ENCODE data around the gene CNOT3. TPM values are rescaled to one million over a fixed set of nuclear protein-coding genes. Genes with fewer than 3 reads are reported as not detected.
A peak's percentile ranks its signal among the peaks of the same experiment; 100 is the strongest.

Gene CNOT3
- total RNA-seq, 1 experiment from 2014 or later, result 91.2 TPM

DNA sequence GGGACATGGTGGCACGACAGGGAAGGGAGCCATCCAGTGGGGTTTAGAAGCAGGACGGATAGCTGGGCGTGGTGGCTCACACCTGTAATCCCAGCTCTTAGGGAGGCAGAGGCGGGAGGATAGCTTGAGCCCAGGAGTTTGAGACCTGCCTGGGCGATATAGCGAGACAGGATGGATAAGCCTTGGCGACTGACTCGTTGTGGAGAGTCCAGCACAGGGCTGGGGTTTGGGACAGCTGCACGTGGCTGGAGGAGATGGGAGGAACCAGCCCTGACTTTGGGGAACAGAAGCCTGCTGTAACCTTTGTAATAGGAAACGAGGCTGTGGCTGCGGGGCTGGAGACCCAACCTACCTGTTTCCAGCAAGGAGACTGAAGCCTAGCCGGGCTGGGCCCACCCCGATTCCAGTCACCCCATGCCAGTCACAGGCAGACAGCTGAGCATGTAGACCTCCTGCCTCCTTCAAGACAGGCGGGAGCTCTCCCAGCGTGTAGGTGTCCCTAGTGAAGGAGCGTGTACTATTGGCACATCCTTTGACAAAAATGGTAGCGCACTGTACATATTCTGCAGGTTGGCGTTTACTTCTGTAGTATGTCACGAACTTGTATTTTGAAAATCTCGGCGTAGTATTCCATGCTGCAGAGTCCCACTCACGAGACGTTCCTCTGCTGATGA is 13.9 kb downstream of the CNOT3 start:
- Histone ChIP-seq H2BK120ac (ENCODE audit: low read depth, low read length, poor library complexity, severe bottlenecking) (no peak overlapping the region), H4K20me1 (ENCODE audit: control insufficient read depth, insufficient read depth, insufficient read length) (no peaks in the 10 kb centered on the region), H4K8ac (replicated peaks; ENCODE audit: insufficient read length, low read depth, low read length) (no peak overlapping the region), H3K79me2 (ENCODE audit: insufficient read depth, low read length) (no peaks in the 10 kb centered on the region), H3K9me3 (ENCODE audit: control insufficient read depth, low read depth, low read length) (no peaks in the 10 kb centered on the region), H3K4ac (ENCODE audit: low read depth, low read length) (no peak overlapping the region), H2BK20ac (ENCODE audit: low read depth, low read length, poor library complexity, severe bottlenecking) (no peak overlapping the region), H3K56ac (ENCODE audit: insufficient read length, low read depth, low read length) (no peak overlapping the region), H3K23me2 (ENCODE audit: insufficient read length, low read depth, low read length, poor library complexity, severe bottlenecking) (no peaks in the 10 kb centered on the region), H3K14ac (ENCODE audit: insufficient read depth, low read length) (no peak overlapping the region), H3K79me1 (ENCODE audit: insufficient read depth, low read depth, low read length, poor library complexity, severe bottlenecking) (no peaks in the 10 kb centered on the region), H2BK15ac (ENCODE audit: low read depth, low read length) (no peak overlapping the region), H3K4me1 (ENCODE audit: insufficient read depth, low read length) (no peaks in the 10 kb centered on the region), H4K91ac (ENCODE audit: insufficient read length, low read depth, low read length) (no peak overlapping the region), H3K4me2 (ENCODE audit: insufficient read depth, insufficient read length, low read length) (no peak overlapping the region), H3K27ac (ENCODE audit: insufficient read length, low read depth, low read length) (no peak overlapping the region), H4K5ac (ENCODE audit: insufficient read length, low read depth, low read length) (no peak overlapping the region), H3T11ph (ENCODE audit: low read length) (no peak overlapping the region), H2BK5ac (ENCODE audit: insufficient read length, low read length) (no peak overlapping the region), H2AK5ac (ENCODE audit: insufficient read length, low read length) (no peak overlapping the region), H3K27me3 (ENCODE audit: insufficient read depth, low read length) (no peaks in the 10 kb centered on the region), H2AFZ (ENCODE audit: low read length) (no peak overlapping the region), H2BK12ac (ENCODE audit: insufficient read length, low read depth, low read length) (no peak overlapping the region), H3K23ac (ENCODE audit: insufficient read length, low read depth, low read length) (no peak overlapping the region), H3K9ac (ENCODE audit: extremely low read depth, insufficient read length, low read length) (no peak overlapping the region), H3K18ac (ENCODE audit: insufficient read length, low read depth, low read length) (no peak overlapping the region)
- no peaks in the 10 kb centered on the region for H3K9me3 Mint-ChIP-seq
- H3K4me1 Mint-ChIP-seq, result no peaks in the 10 kb centered on the region
- H3K36me3 Mint-ChIP-seq (ENCODE audit: insufficient read depth in 1 of 3, low read depth in 3 of 3), result peaks cover 56 to 90% (median 87%) of the 10 kb centered on the region in 3 experiments
- no peak for DNase-seq
- H3K27me3 Mint-ChIP-seq (ENCODE audit: low read depth), result no peaks in the 10 kb centered on the region; the same call in 1 of the 2 replicates
- no peak for TF ChIP-seq CTCF (conservative IDR thresholded peaks at IDR 0.05)
- no peak overlapping the region for H3K4me3 Mint-ChIP-seq
- peak overlapping the region in 1 of 3 experiments; percentile 69; a peak in 1 of 7 replicates for H3K27ac Mint-ChIP-seq
- WGBS (ENCODE audit: extremely low coverage, insufficient read length, low lambda C conversion rate), result no CpG with 5 or more reads among the region's 23 CpGs

All from H9 (cell line).